CD14-positive monocyte (primary cell): Measurements from ENCODE around the gene HS6ST2. TPM values are rescaled to one million over a fixed set of nuclear protein-coding genes. Genes with fewer than 3 reads are reported as not detected.

Experiments
- DNase-seq, 3 donors: peaks; one replicate each; pipeline ENCODE4 v3.0.0-alpha.2; 2011 to 2022
- H2AFZ ChIP-seq: 2 replicates; pipeline ENCODE4 v1.6.0; 2012; ENCODE audit warnings: mild to moderate bottlenecking, low read depth, low read length, inconsistent platforms; ENCODE audit not compliant: insufficient read depth, poor library complexity, severe bottlenecking
- H3K27ac ChIP-seq, 2 donors: 1 replicate in 1 of 2; 2 replicates in 1 of 2; pipeline ENCODE4 v1.5.1; 2012 to 2013; ENCODE audit warnings: low read length in 2 of 2, control low read depth in 1 of 2, inconsistent platforms in 1 of 2, low read depth in 1 of 2, mild to moderate bottlenecking in 1 of 2
- H3K27me3 ChIP-seq, 2 donors: one replicate each; pipeline versions ENCODE4 v1.6.0 to v1.6.1; 2011 to 2013; ENCODE audit warnings: low read length in 2 of 2; ENCODE audit not compliant: control insufficient read depth in 2 of 2, insufficient read depth in 2 of 2
- H3K36me3 ChIP-seq, 2 donors: replicated peaks in 1 of 2; 1 replicate in 1 of 2; 2 replicates in 1 of 2; pipeline versions ENCODE4 v1.5.1 to v1.6.1; 2012 to 2013; ENCODE audit warnings: low read length in 2 of 2, control low read depth in 1 of 2, inconsistent platforms in 1 of 2, mild to moderate bottlenecking in 1 of 2; ENCODE audit not compliant: insufficient read depth in 2 of 2, control insufficient read depth in 1 of 2
- H3K4me1 ChIP-seq, 2 donors: 1 replicate in 1 of 2; 2 replicates in 1 of 2; pipeline versions ENCODE4 v1.5.1 to v1.6.1; 2012 to 2013; ENCODE audit warnings: low read length in 2 of 2, control low read depth in 1 of 2, inconsistent platforms in 1 of 2, mild to moderate bottlenecking in 1 of 2, moderate library complexity in 1 of 2; ENCODE audit not compliant: insufficient read depth in 2 of 2, control insufficient read depth in 1 of 2
- H3K4me2 ChIP-seq: replicated peaks from 2 replicates; pipeline ENCODE3; 2012; ENCODE audit warnings: low read length, moderate library complexity, mild to moderate bottlenecking; ENCODE audit not compliant: poor library complexity, severe bottlenecking; ENCODE audit errors: extremely low read depth
- H3K4me3 ChIP-seq, 3 experiments: fragments of 200-600 bp in 1 of 3; sonication (generic) in 1 of 3; replicated peaks in 1 of 3; 1 replicate in 2 of 3; 2 replicates in 1 of 3; pipeline ENCODE4 v1.5.1; 2011 to 2013; ENCODE audit warnings: low read length in 3 of 3, mild to moderate bottlenecking in 3 of 3, control low read depth in 2 of 3, low read depth in 2 of 3, inconsistent platforms in 1 of 3, moderate library complexity in 1 of 3
- H3K79me2 ChIP-seq: 2 replicates; pipeline ENCODE4 v1.6.0; 2012; ENCODE audit warnings: mild to moderate bottlenecking, control low read depth, inconsistent platforms, low read length, moderate library complexity; ENCODE audit not compliant: insufficient read depth
- H3K9ac ChIP-seq: 2 replicates; pipeline ENCODE4 v1.6.0; 2017; ENCODE audit warnings: low read length, mild to moderate bottlenecking; ENCODE audit not compliant: insufficient read depth, poor library complexity, severe bottlenecking
- H3K9me3 ChIP-seq, 2 donors: replicated peaks in 1 of 2; 1 replicate in 1 of 2; 2 replicates in 1 of 2; pipeline versions ENCODE4 v1.5.1 to v1.6.1; 2012 to 2013; ENCODE audit warnings: low read length in 2 of 2, control low read depth in 1 of 2; ENCODE audit not compliant: control insufficient read depth in 1 of 2, insufficient read depth in 1 of 2
- H4K20me1 ChIP-seq: 2 replicates; pipeline ENCODE4 v1.6.0; 2012; ENCODE audit warnings: mild to moderate bottlenecking, low read length, control low read depth, moderate library complexity; ENCODE audit not compliant: insufficient read depth
- H3K27ac Mint-ChIP-seq, 7 donors: one replicate each; pipeline ENCODE4 v1.8.0; 2020; ENCODE audit warnings: mild to moderate bottlenecking in 7 of 7, mixed read lengths in 7 of 7, moderate library complexity in 6 of 7, inconsistent platforms in 2 of 7
- H3K27me3 Mint-ChIP-seq, 3 donors: one replicate each; pipeline ENCODE4 v1.8.0; 2021 to 2022; ENCODE audit warnings: low read depth in 3 of 3, mild to moderate bottlenecking in 3 of 3, mixed read lengths in 3 of 3, moderate library complexity in 3 of 3, inconsistent platforms in 1 of 3
- H3K36me3 Mint-ChIP-seq, 2 donors: one replicate each; pipeline ENCODE4 v1.8.0; 2020; ENCODE audit warnings: mixed read lengths in 2 of 2, inconsistent platforms in 1 of 2, mild to moderate bottlenecking in 1 of 2
- H3K4me1 Mint-ChIP-seq: one replicate; pipeline ENCODE4 v1.8.0; 2020; ENCODE audit warnings: mild to moderate bottlenecking, mixed read lengths
- H3K4me3 Mint-ChIP-seq, 2 donors: one replicate each; pipeline ENCODE4 v1.8.0; 2020; ENCODE audit warnings: mild to moderate bottlenecking in 2 of 2, mixed read lengths in 2 of 2, moderate library complexity in 1 of 2
- H3K9me3 Mint-ChIP-seq, 7 donors: one replicate each; pipeline ENCODE4 v1.8.0; 2020 to 2022; ENCODE audit warnings: mixed read lengths in 7 of 7, mild to moderate bottlenecking in 6 of 7, moderate library complexity in 6 of 7, inconsistent platforms in 2 of 7
- CTCF ChIP-seq: fragments of 200-600 bp; IDR thresholded peaks from one replicate; pipeline ENCODE4 v1.8.0; 2022; ENCODE audit warnings: antibody characterized with exemption, mild to moderate bottlenecking
- WGBS: methylation state at CpG from one replicate; pipeline ENCODE4 v1.1.5; 2013; ENCODE audit warnings: missing lambda C conversion rate; ENCODE audit not compliant: insufficient coverage; 5-methylcytosine and 5-hydroxymethylcytosine counted together
- intact Hi-C, 2 donors: fragments of 100-400 bp; cut with micrococcal nuclease; formaldehyde crosslinking; loops; one replicate each; pipeline versions ENCODE4 v1.15.0 to v1.15.1; 2023
- polyA plus RNA-seq, 3 donors: library from polyadenylated mRNA; depleted of rRNA in 1 of 3; unstranded in 2 of 3; stranded (reverse) in 1 of 3; fragments of 300-500 nt in 2 of 3; fragments of >200 nt in 1 of 3; fragmentation: Illumina TruSeq in 2 of 3; gene quantifications; 1 replicate in 2 of 3; 2 replicates in 1 of 3; pipeline ENCODE4 v1.2.3, GENCODE V29; 2012 to 2021

HS6ST2 gene
- polyA plus RNA-seq, 3 donors, result not detected

GRCh38 chrX:132790329-132790728, 168.1 kb downstream of the HS6ST2 start:
- no CpG with 5 or more reads among the region's 2 CpGs for WGBS
- DNase-seq, result no peak
- H3K4me3 Mint-ChIP-seq, result no peak overlapping the region
- no peak overlapping the region for H3K9ac ChIP-seq
- H3K36me3 ChIP-seq, result no peaks in the 10 kb centered on the region
- intact Hi-C loops, result no loop called here
- peaks cover 0 to 6% of the 10 kb centered on the region in 2 donors for H3K27me3 ChIP-seq
- no peaks in the 10 kb centered on the region for H3K4me1 Mint-ChIP-seq
- no peak overlapping the region for H3K4me2 ChIP-seq
- H3K27me3 Mint-ChIP-seq, result peaks cover 0 to 10% (median 3%) of the 10 kb centered on the region in 3 donors
- peaks cover 0 to 3% (median 0%) of the 10 kb centered on the region in 7 donors for H3K9me3 Mint-ChIP-seq
- H3K27ac Mint-ChIP-seq, result no peak overlapping the region
- no peak overlapping the region for H2AFZ ChIP-seq
- H3K36me3 Mint-ChIP-seq, result no peaks in the 10 kb centered on the region
- H3K9me3 ChIP-seq, result no peaks in the 10 kb centered on the region
- no peak for TF ChIP-seq CTCF
- no peaks in the 10 kb centered on the region for H3K79me2 ChIP-seq
- no peak overlapping the region for H3K27ac ChIP-seq
- no peaks in the 10 kb centered on the region for H4K20me1 ChIP-seq
- no peaks in the 10 kb centered on the region for H3K4me1 ChIP-seq
- H3K4me3 ChIP-seq, result no peak overlapping the region

- H3K27me3 Mint-ChIP-seq, result peaks cover 2 to 5% (median 3%) of the 10 kb centered on the region in 3 donors
- Histone ChIP-seq H3K4me2 (no peak overlapping the region), H4K20me1 (no peaks in the 10 kb centered on the region), H2AFZ (no peak overlapping the region), H3K27me3 (peaks cover 0 to 7% of the 10 kb centered on the region in 2 donors), H3K27ac (no peak overlapping the region), H3K4me3 (no peak overlapping the region), H3K79me2 (no peaks in the 10 kb centered on the region), H3K36me3 (no peaks in the 10 kb centered on the region), H3K4me1 (no peaks in the 10 kb centered on the region), H3K9me3 (no peaks in the 10 kb centered on the region), H3K9ac (no peak overlapping the region)
- 80% methylated on average over 1 of the region's 1 CpG for WGBS
- H3K27ac Mint-ChIP-seq, result no peak overlapping the region
- intact Hi-C loops, result no loop called here
- H3K4me1 Mint-ChIP-seq, result no peaks in the 10 kb centered on the region
- TF ChIP-seq CTCF, result no peak
- no peak for DNase-seq
- no peaks in the 10 kb centered on the region for H3K36me3 Mint-ChIP-seq
- H3K9me3 Mint-ChIP-seq, result peaks cover 0 to 3% (median 0%) of the 10 kb centered on the region in 7 donors
- H3K4me3 Mint-ChIP-seq, result no peak overlapping the region
These were observed 172.2 kb downstream of the HS6ST2 start for GRCh38 chrX:132786217-132786616.
